Activated naive CD8-positive, alpha-beta T cell (primary cell): ENCODE data around the gene FOXM1.
A peak's percentile ranks its signal among the peaks of the same experiment; 100 is the strongest.

Experiments used
- H3K27ac Mint-ChIP-seq: one replicate; pipeline ENCODE4 v1.8.0; 2021; ENCODE audit warnings: mixed read lengths
- H3K27me3 Mint-ChIP-seq: one replicate; pipeline ENCODE4 v1.8.0; 2021; ENCODE audit warnings: mixed read lengths
- H3K36me3 Mint-ChIP-seq: one replicate; pipeline ENCODE4 v1.8.0; 2021; ENCODE audit warnings: mixed read lengths
- H3K4me1 Mint-ChIP-seq: one replicate; pipeline ENCODE4 v1.8.0; 2021; ENCODE audit warnings: low read depth, mixed read lengths
- H3K4me3 Mint-ChIP-seq: one replicate; pipeline ENCODE4 v1.8.0; 2021; ENCODE audit warnings: mild to moderate bottlenecking, mixed read lengths
- H3K9me3 Mint-ChIP-seq: one replicate; pipeline ENCODE4 v1.8.0; 2021; ENCODE audit warnings: low read depth, mixed read lengths

The FOXM1 gene

GRCh38 chr12:2834581-2835491 is 42.1 kb downstream of the FOXM1 start, which contains the start of gene NRIP2:
TSS of gene NRIP2 (minus strand) at chr12:2835035. CDS start at chr12:2834983, 52 bp downstream.
- no peaks in the 10 kb centered on the region for H3K9me3 Mint-ChIP-seq
- H3K36me3 Mint-ChIP-seq, result peaks cover 14% of the 10 kb centered on the region
- H3K4me1 Mint-ChIP-seq, result peaks cover 13% of the 10 kb centered on the region
- H3K27me3 Mint-ChIP-seq, result no peaks in the 10 kb centered on the region
- no peak within 1 kb of the TSS for H3K27ac Mint-ChIP-seq
- H3K4me3 Mint-ChIP-seq, result no peak within 1 kb of the TSS

GRCh38 chr12:2833810-2834209 is 43.2 kb downstream of the FOXM1 start:
- H3K4me3 Mint-ChIP-seq, result no peak overlapping the region
- peaks cover 10% of the 10 kb centered on the region for H3K36me3 Mint-ChIP-seq
- H3K9me3 Mint-ChIP-seq, result no peaks in the 10 kb centered on the region
- peaks cover 13% of the 10 kb centered on the region for H3K4me1 Mint-ChIP-seq
- H3K27me3 Mint-ChIP-seq, result no peaks in the 10 kb centered on the region
- H3K27ac Mint-ChIP-seq, result no peak overlapping the region

- Mint-ChIP-seq H3K4me3 (no peak overlapping the region), H3K36me3 (peaks cover 10% of the 10 kb centered on the region), H3K9me3 (no peaks in the 10 kb centered on the region), H3K27ac (no peak overlapping the region), H3K27me3 (no peaks in the 10 kb centered on the region), H3K4me1 (peaks cover 13% of the 10 kb centered on the region)
Observed at GRCh38 chr12:2833327-2833726, 43.6 kb downstream of the FOXM1 start.

GRCh38 chr12:2832550-2833127 is 44.3 kb downstream of the FOXM1 start:
- Mint-ChIP-seq H3K36me3 (peaks cover 13% of the 10 kb centered on the region), H3K27ac (peak overlapping the region; percentile 70), H3K4me1 (peaks cover 13% of the 10 kb centered on the region), H3K4me3 (no peak overlapping the region), H3K9me3 (no peaks in the 10 kb centered on the region), H3K27me3 (no peaks in the 10 kb centered on the region)

- H3K27me3 Mint-ChIP-seq, result no peaks in the 10 kb centered on the region
- peaks cover under 1% of the 10 kb centered on the region for H3K4me1 Mint-ChIP-seq
- H3K4me3 Mint-ChIP-seq, result no peak overlapping the region
- H3K27ac Mint-ChIP-seq, result no peak overlapping the region
- no peaks in the 10 kb centered on the region for H3K9me3 Mint-ChIP-seq
- H3K36me3 Mint-ChIP-seq, result peaks cover 14% of the 10 kb centered on the region
Observed at GRCh38 chr12:2829275-2829674, 47.7 kb downstream of the FOXM1 start.

GRCh38 chr12:2826721-2827515 is 50.1 kb downstream of the FOXM1 start:
- peaks cover 14% of the 10 kb centered on the region for H3K36me3 Mint-ChIP-seq
- no peaks in the 10 kb centered on the region for H3K27me3 Mint-ChIP-seq
- no peak overlapping the region for H3K27ac Mint-ChIP-seq

GRCh38 chr12:2826036-2826435 is 50.9 kb downstream of the FOXM1 start:
- H3K4me1 Mint-ChIP-seq, result no peaks in the 10 kb centered on the region
- no peaks in the 10 kb centered on the region for H3K9me3 Mint-ChIP-seq
- no peak overlapping the region for H3K27ac Mint-ChIP-seq
- H3K27me3 Mint-ChIP-seq, result no peaks in the 10 kb centered on the region
- H3K36me3 Mint-ChIP-seq, result peaks cover 12% of the 10 kb centered on the region
- H3K4me3 Mint-ChIP-seq, result no peak overlapping the region

More at GRCh38 chr12:2826721-2827515, 50.1 kb downstream of the FOXM1 start:
- Mint-ChIP-seq H3K9me3 (no peaks in the 10 kb centered on the region), H3K4me1 (no peaks in the 10 kb centered on the region), H3K4me3 (no peak overlapping the region)

GRCh38 chr12:2825132-2825531 is 51.8 kb downstream of the FOXM1 start:
- Mint-ChIP-seq H3K4me1 (no peaks in the 10 kb centered on the region), H3K27me3 (no peaks in the 10 kb centered on the region), H3K36me3 (peaks cover 9% of the 10 kb centered on the region), H3K27ac (no peak overlapping the region), H3K4me3 (no peak overlapping the region), H3K9me3 (no peaks in the 10 kb centered on the region)

GRCh38 chr12:2824541-2824940 is 52.4 kb downstream of the FOXM1 start:
- Mint-ChIP-seq H3K4me3 (no peak overlapping the region), H3K27ac (no peak overlapping the region), H3K4me1 (no peaks in the 10 kb centered on the region), H3K27me3 (no peaks in the 10 kb centered on the region), H3K9me3 (no peaks in the 10 kb centered on the region), H3K36me3 (peaks cover 7% of the 10 kb centered on the region)

GRCh38 chr12:2823483-2823882 is 53.5 kb downstream of the FOXM1 start:
- Mint-ChIP-seq H3K4me3 (no peak overlapping the region), H3K27me3 (no peaks in the 10 kb centered on the region), H3K4me1 (no peaks in the 10 kb centered on the region), H3K27ac (no peak overlapping the region), H3K36me3 (peaks cover 7% of the 10 kb centered on the region), H3K9me3 (no peaks in the 10 kb centered on the region)

GRCh38 chr12:2820432-2820831 is 56.5 kb downstream of the FOXM1 start:
- no peak overlapping the region for H3K27ac Mint-ChIP-seq

GRCh38 chr12:2819810-2820209 is 57.2 kb downstream of the FOXM1 start:
- Mint-ChIP-seq H3K27me3 (no peaks in the 10 kb centered on the region), H3K27ac (no peak overlapping the region), H3K4me1 (peaks cover 14% of the 10 kb centered on the region), H3K4me3 (no peak overlapping the region), H3K36me3 (peaks cover 5% of the 10 kb centered on the region), H3K9me3 (no peaks in the 10 kb centered on the region)

More at GRCh38 chr12:2820432-2820831, 56.5 kb downstream of the FOXM1 start:
- H3K4me3 Mint-ChIP-seq, result no peak overlapping the region
- no peaks in the 10 kb centered on the region for H3K27me3 Mint-ChIP-seq
- H3K4me1 Mint-ChIP-seq, result peaks cover 9% of the 10 kb centered on the region
- peaks cover 8% of the 10 kb centered on the region for H3K36me3 Mint-ChIP-seq
- H3K9me3 Mint-ChIP-seq, result no peaks in the 10 kb centered on the region

GRCh38 chr12:2813214-2814185 is 63.5 kb downstream of the FOXM1 start:
- H3K27ac Mint-ChIP-seq, result peak overlapping the region; percentile 99
- no peaks in the 10 kb centered on the region for H3K9me3 Mint-ChIP-seq
- no peaks in the 10 kb centered on the region for H3K27me3 Mint-ChIP-seq
- H3K36me3 Mint-ChIP-seq, result peaks cover 5% of the 10 kb centered on the region
- peak overlapping the region; percentile 100 for H3K4me3 Mint-ChIP-seq
- H3K4me1 Mint-ChIP-seq, result peaks cover 30% of the 10 kb centered on the region
